Stomach smooth muscle (tissue), 2 donors: ENCODE results near the gene PC.

Source experiments
- H3K27ac ChIP-seq: one replicate; pipeline ENCODE4 v1.7.0; 2013; ENCODE audit warnings: mild to moderate bottlenecking, low read length, inconsistent platforms
- H3K27me3 ChIP-seq, 2 donors: one replicate each; pipeline ENCODE4 v1.7.0; 2013; ENCODE audit warnings: low read length in 2 of 2; ENCODE audit not compliant: insufficient read depth in 2 of 2, control insufficient read depth in 1 of 2
- H3K36me3 ChIP-seq, 2 donors: one replicate each; pipeline ENCODE4 v1.7.0; 2013; ENCODE audit warnings: low read length in 2 of 2; ENCODE audit not compliant: control insufficient read depth in 2 of 2, insufficient read depth in 2 of 2
- H3K4me1 ChIP-seq: one replicate; pipeline ENCODE4 v1.7.0; 2013; ENCODE audit warnings: low read length; ENCODE audit not compliant: control insufficient read depth, insufficient read depth
- H3K4me3 ChIP-seq, 2 donors: one replicate each; pipeline ENCODE4 v1.7.0; 2013; ENCODE audit warnings: low read length in 2 of 2
- H3K9ac ChIP-seq, 2 donors: one replicate each; pipeline ENCODE4 v1.7.0; 2013; ENCODE audit warnings: low read length in 2 of 2, mild to moderate bottlenecking in 1 of 2
- H3K9me3 ChIP-seq, 2 donors: one replicate each; pipeline ENCODE4 v1.7.0; 2013; ENCODE audit warnings: low read length in 2 of 2; ENCODE audit not compliant: control insufficient read depth in 2 of 2
- donor health status: healthy.
- donor health status: Pancreatic carcinoma.

Gene PC

GRCh38 chr11:66875378-66875777, 82.8 kb downstream of the PC start:
- Histone ChIP-seq H3K27me3 (no peaks in the 10 kb centered on the region), H3K9me3 (no peaks in the 10 kb centered on the region), H3K4me1 (peaks cover 5% of the 10 kb centered on the region), H3K36me3 (no peaks in the 10 kb centered on the region), H3K4me3 (no peak overlapping the region), H3K9ac (no peak overlapping the region), H3K27ac (no peak overlapping the region)

- H3K4me1 ChIP-seq = peaks cover 5% of the 10 kb centered on the region
These were observed 84.0 kb downstream of the PC start for GRCh38 chr11:66874232-66874631.

GRCh38 chr11:66871521-66871901, 86.7 kb downstream of the PC start:
- H3K4me3 ChIP-seq = no peak overlapping the region
- H3K27ac ChIP-seq = no peak overlapping the region
- no peak overlapping the region for H3K9ac ChIP-seq
- H3K9me3 ChIP-seq = no peaks in the 10 kb centered on the region
- H3K36me3 ChIP-seq = peaks cover 0 to 2% of the 10 kb centered on the region in 2 donors
- no peaks in the 10 kb centered on the region for H3K4me1 ChIP-seq
- no peaks in the 10 kb centered on the region for H3K27me3 ChIP-seq

More at GRCh38 chr11:66874232-66874631, 84.0 kb downstream of the PC start:
- Histone ChIP-seq H3K9ac (no peak overlapping the region), H3K27ac (no peak overlapping the region), H3K4me3 (no peak overlapping the region), H3K27me3 (no peaks in the 10 kb centered on the region), H3K9me3 (no peaks in the 10 kb centered on the region), H3K36me3 (peaks cover 0 to 2% of the 10 kb centered on the region in 2 donors)

- Histone ChIP-seq H3K27me3 (no peaks in the 10 kb centered on the region), H3K4me3 (no peak overlapping the region), H3K4me1 (no peaks in the 10 kb centered on the region), H3K36me3 (peaks cover 0 to 2% of the 10 kb centered on the region in 2 donors), H3K27ac (no peak overlapping the region), H3K9ac (no peak overlapping the region), H3K9me3 (no peaks in the 10 kb centered on the region)
These were observed 87.3 kb downstream of the PC start for GRCh38 chr11:66870616-66871520.

- no peak overlapping the region for H3K9ac ChIP-seq
- H3K4me3 ChIP-seq = no peak overlapping the region
- H3K4me1 ChIP-seq = no peaks in the 10 kb centered on the region
- H3K36me3 ChIP-seq = peaks cover 0 to 2% of the 10 kb centered on the region in 2 donors
- no peaks in the 10 kb centered on the region for H3K9me3 ChIP-seq
- no peak overlapping the region for H3K27ac ChIP-seq
- no peaks in the 10 kb centered on the region for H3K27me3 ChIP-seq
These were observed 88.1 kb downstream of the PC start for GRCh38 chr11:66870131-66870530.

- H3K36me3 ChIP-seq = peaks cover 0 to 2% of the 10 kb centered on the region in 2 donors
- H3K27ac ChIP-seq = no peak overlapping the region
- no peaks in the 10 kb centered on the region for H3K27me3 ChIP-seq
- H3K4me1 ChIP-seq = no peaks in the 10 kb centered on the region
- no peak overlapping the region for H3K9ac ChIP-seq
- no peaks in the 10 kb centered on the region for H3K9me3 ChIP-seq
- no peak overlapping the region for H3K4me3 ChIP-seq
These were observed 88.7 kb downstream of the PC start for GRCh38 chr11:66869567-66869870.

- no peaks in the 10 kb centered on the region for H3K4me1 ChIP-seq
- H3K4me3 ChIP-seq = no peak overlapping the region
- H3K27me3 ChIP-seq = no peaks in the 10 kb centered on the region
- H3K9ac ChIP-seq = no peak overlapping the region
- no peaks in the 10 kb centered on the region for H3K9me3 ChIP-seq
- H3K27ac ChIP-seq = no peak overlapping the region
- H3K36me3 ChIP-seq = peaks cover 0 to 2% of the 10 kb centered on the region in 2 donors
These were observed 89.2 kb downstream of the PC start for GRCh38 chr11:66868726-66869566.

- Histone ChIP-seq H3K9me3 (no peaks in the 10 kb centered on the region), H3K9ac (no peak overlapping the region), H3K27me3 (no peaks in the 10 kb centered on the region), H3K4me3 (no peak overlapping the region), H3K4me1 (no peaks in the 10 kb centered on the region), H3K27ac (no peak overlapping the region), H3K36me3 (peaks cover 0 to 2% of the 10 kb centered on the region in 2 donors)
These were observed 90.0 kb downstream of the PC start for GRCh38 chr11:66868082-66868725.

GRCh38 chr11:66867425-66868040, 90.7 kb downstream of the PC start:
- Histone ChIP-seq H3K9me3 (no peaks in the 10 kb centered on the region), H3K4me1 (no peaks in the 10 kb centered on the region), H3K27me3 (no peaks in the 10 kb centered on the region), H3K27ac (no peak overlapping the region), H3K9ac (no peak overlapping the region), H3K4me3 (no peak overlapping the region), H3K36me3 (peaks cover 0 to 2% of the 10 kb centered on the region in 2 donors)

GRCh38 chr11:66866511-66866986, 91.6 kb downstream of the PC start:
- peaks cover 0 to 2% of the 10 kb centered on the region in 2 donors for H3K36me3 ChIP-seq
- no peak overlapping the region for H3K9ac ChIP-seq
- no peak overlapping the region for H3K27ac ChIP-seq
- no peaks in the 10 kb centered on the region for H3K27me3 ChIP-seq
- H3K9me3 ChIP-seq = no peaks in the 10 kb centered on the region
- no peak overlapping the region for H3K4me3 ChIP-seq
- H3K4me1 ChIP-seq = no peaks in the 10 kb centered on the region
